ENCODE data around the gene MAGI3.
"Not testable (repeated sequence)": the region's sequence is repeated elsewhere in the genome, so short reads cannot be mapped to it uniquely, and the experiment has no call there.

MAGI3 gene

GRCh38 chr1:113396585-113396984 is 6.3 kb downstream of the MAGI3 start:
- no peak for DNase-seq (ENCODE audit: extremely low read depth in 1 of 2, low read depth in 1 of 2)

GRCh38 chr1:113399062-113399583 is 8.8 kb downstream of the MAGI3 start:
- DNase-seq (ENCODE audit: extremely low read depth in 1 of 2, low read depth in 1 of 2) = no peak

GRCh38 chr1:113401067-113401466 is 10.8 kb downstream of the MAGI3 start:
- no peak for DNase-seq (ENCODE audit: extremely low read depth in 1 of 2, low read depth in 1 of 2)

GRCh38 chr1:113401728-113402127 is 11.4 kb downstream of the MAGI3 start:
- DNase-seq (ENCODE audit: extremely low read depth in 1 of 2, low read depth in 1 of 2) = no peak

- no peak for DNase-seq (ENCODE audit: extremely low read depth in 1 of 2, low read depth in 1 of 2)
These were observed 12.8 kb downstream of the MAGI3 start for GRCh38 chr1:113403065-113403464.

GRCh38 chr1:113405573-113405972 is 15.3 kb downstream of the MAGI3 start:
- no peak for DNase-seq (ENCODE audit: extremely low read depth in 1 of 2, low read depth in 1 of 2)

GRCh38 chr1:113406149-113406548 is 15.8 kb downstream of the MAGI3 start:
- not testable (repeated sequence) for DNase-seq (ENCODE audit: extremely low read depth in 1 of 2, low read depth in 1 of 2)

- DNase-seq (ENCODE audit: extremely low read depth in 1 of 2, low read depth in 1 of 2) = no peak
These were observed 19.0 kb downstream of the MAGI3 start for GRCh38 chr1:113409363-113409762.

GRCh38 chr1:113412020-113412419 is 21.7 kb downstream of the MAGI3 start:
- not testable (repeated sequence) for DNase-seq (ENCODE audit: extremely low read depth in 1 of 2, low read depth in 1 of 2)

GRCh38 chr1:113415310-113416070 is 25.2 kb downstream of the MAGI3 start:
- DNase-seq (ENCODE audit: extremely low read depth in 1 of 2, low read depth in 1 of 2) = no peak

- DNase-seq (ENCODE audit: extremely low read depth in 1 of 2, low read depth in 1 of 2) = not testable (repeated sequence)
These were observed 25.8 kb downstream of the MAGI3 start for GRCh38 chr1:113416071-113416470.

GRCh38 chr1:113416496-113416895 is 26.2 kb downstream of the MAGI3 start:
- DNase-seq (ENCODE audit: extremely low read depth in 1 of 2, low read depth in 1 of 2) = no peak

- no peak for DNase-seq (ENCODE audit: extremely low read depth in 1 of 2, low read depth in 1 of 2)
These were observed 32.2 kb downstream of the MAGI3 start for GRCh38 chr1:113422315-113423068.

- DNase-seq (ENCODE audit: extremely low read depth in 1 of 2, low read depth in 1 of 2) = no peak
These were observed 33.5 kb downstream of the MAGI3 start for GRCh38 chr1:113423826-113424225.

- DNase-seq (ENCODE audit: extremely low read depth in 1 of 2, low read depth in 1 of 2) = no peak
These were observed 39.3 kb downstream of the MAGI3 start for GRCh38 chr1:113429461-113430153.

GRCh38 chr1:113433184-113433583 is 42.9 kb downstream of the MAGI3 start:
- DNase-seq (ENCODE audit: extremely low read depth in 1 of 2, low read depth in 1 of 2) = no peak

GRCh38 chr1:113434081-113434873 is 44.0 kb downstream of the MAGI3 start:
- no peak for DNase-seq (ENCODE audit: extremely low read depth in 1 of 2, low read depth in 1 of 2)

- DNase-seq (ENCODE audit: extremely low read depth in 1 of 2, low read depth in 1 of 2) = no peak
These were observed 44.5 kb downstream of the MAGI3 start for GRCh38 chr1:113434874-113435175.

GRCh38 chr1:113437554-113438341 is 47.4 kb downstream of the MAGI3 start:
- DNase-seq (ENCODE audit: extremely low read depth in 1 of 2, low read depth in 1 of 2) = no peak

Data from stimulated activated CD8-positive, alpha-beta memory T cell treated with anti-CD3 and anti-CD28 coated beads, Interleukin-7, amount 100 ng/mL, for 48 hours (primary cell).